Glutamatergic neuron (in vitro differentiated cells): Measurements from ENCODE around the gene ACOXL. TPM values are rescaled to one million over a fixed set of nuclear protein-coding genes. Genes with fewer than 3 reads are reported as not detected.

ENCODE experiments used
- DNase-seq: peaks from one replicate; pipeline ENCODE4 v3.0.0; 2022
- H3K27ac Mint-ChIP-seq: one replicate; pipeline ENCODE4 v1.8.0; 2020; ENCODE audit warnings: mild to moderate bottlenecking, mixed read lengths, inconsistent platforms; ENCODE audit not compliant: unreplicated experiment
- H3K27me3 Mint-ChIP-seq: one replicate; pipeline ENCODE4 v1.8.0; 2020; ENCODE audit warnings: mild to moderate bottlenecking, moderate library complexity, mixed read lengths, inconsistent platforms; ENCODE audit not compliant: unreplicated experiment
- H3K36me3 Mint-ChIP-seq: one replicate; pipeline ENCODE4 v1.8.0; 2020; ENCODE audit warnings: mild to moderate bottlenecking, mixed read lengths, inconsistent platforms; ENCODE audit not compliant: unreplicated experiment
- H3K4me1 Mint-ChIP-seq: one replicate; pipeline ENCODE4 v1.8.0; 2020; ENCODE audit warnings: mild to moderate bottlenecking, low read depth, mixed read lengths, inconsistent platforms; ENCODE audit not compliant: unreplicated experiment
- H3K4me3 Mint-ChIP-seq: one replicate; pipeline ENCODE4 v1.8.0; 2020; ENCODE audit warnings: mild to moderate bottlenecking, mixed read lengths, inconsistent platforms; ENCODE audit not compliant: unreplicated experiment
- H3K9me3 Mint-ChIP-seq: one replicate; pipeline ENCODE4 v1.8.0; 2020; ENCODE audit warnings: mild to moderate bottlenecking, moderate library complexity, mixed read lengths, inconsistent platforms; ENCODE audit not compliant: unreplicated experiment
- total RNA-seq: library from RNA; stranded (reverse); fragmentation: NEBNext Ultra II Directional; extraction: Animal tissue kit (Norgen Biotek cat#: 25700); gene quantifications from one replicate; pipeline ENCODE4 v1.2.1, GENCODE V29; 2021; ENCODE audit not compliant: unreplicated experiment
- TF ChIP-seq, protein P1 (sequence below): fragments of 200-600 bp; sonication (generic); IDR thresholded peaks from one replicate; pipeline ENCODE4 v1.5.0; 2021; ENCODE audit not compliant: partially characterized antibody, unreplicated experiment

The ACOXL gene
- total RNA-seq, 1 donor from 2014 or later, result 1.4 TPM

DNA sequence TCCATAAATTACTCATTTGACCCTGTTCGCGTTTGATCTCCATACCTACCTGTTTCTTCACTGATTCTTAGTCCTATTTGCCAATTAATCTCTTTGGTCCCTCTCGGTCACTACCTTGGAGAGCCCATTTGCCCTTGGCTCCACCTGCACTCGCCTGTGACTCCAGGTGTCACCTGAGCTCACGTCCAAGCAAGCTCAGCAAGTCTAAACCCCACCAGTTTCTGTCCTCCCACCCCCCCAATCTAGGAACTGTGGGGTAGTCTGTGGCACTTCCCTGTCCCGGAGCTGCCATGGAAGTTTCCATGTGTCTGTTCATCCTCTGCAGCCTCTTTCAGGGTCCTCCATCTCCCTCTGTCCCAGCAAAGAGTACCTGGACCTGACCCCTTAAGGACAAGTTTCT, 320.2 kb downstream of the ACOXL start:
- TF ChIP-seq, protein P1, sequence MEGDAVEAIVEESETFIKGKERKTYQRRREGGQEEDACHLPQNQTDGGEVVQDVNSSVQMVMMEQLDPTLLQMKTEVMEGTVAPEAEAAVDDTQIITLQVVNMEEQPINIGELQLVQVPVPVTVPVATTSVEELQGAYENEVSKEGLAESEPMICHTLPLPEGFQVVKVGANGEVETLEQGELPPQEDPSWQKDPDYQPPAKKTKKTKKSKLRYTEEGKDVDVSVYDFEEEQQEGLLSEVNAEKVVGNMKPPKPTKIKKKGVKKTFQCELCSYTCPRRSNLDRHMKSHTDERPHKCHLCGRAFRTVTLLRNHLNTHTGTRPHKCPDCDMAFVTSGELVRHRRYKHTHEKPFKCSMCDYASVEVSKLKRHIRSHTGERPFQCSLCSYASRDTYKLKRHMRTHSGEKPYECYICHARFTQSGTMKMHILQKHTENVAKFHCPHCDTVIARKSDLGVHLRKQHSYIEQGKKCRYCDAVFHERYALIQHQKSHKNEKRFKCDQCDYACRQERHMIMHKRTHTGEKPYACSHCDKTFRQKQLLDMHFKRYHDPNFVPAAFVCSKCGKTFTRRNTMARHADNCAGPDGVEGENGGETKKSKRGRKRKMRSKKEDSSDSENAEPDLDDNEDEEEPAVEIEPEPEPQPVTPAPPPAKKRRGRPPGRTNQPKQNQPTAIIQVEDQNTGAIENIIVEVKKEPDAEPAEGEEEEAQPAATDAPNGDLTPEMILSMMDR, result no peak
- peaks cover 2% of the 10 kb centered on the region for H3K9me3 Mint-ChIP-seq
- H3K4me1 Mint-ChIP-seq, result no peaks in the 10 kb centered on the region
- H3K4me3 Mint-ChIP-seq, result no peak overlapping the region
- no peak for DNase-seq
- no peak overlapping the region for H3K27ac Mint-ChIP-seq
- peaks cover 2% of the 10 kb centered on the region for H3K27me3 Mint-ChIP-seq
- no peaks in the 10 kb centered on the region for H3K36me3 Mint-ChIP-seq

DNA sequence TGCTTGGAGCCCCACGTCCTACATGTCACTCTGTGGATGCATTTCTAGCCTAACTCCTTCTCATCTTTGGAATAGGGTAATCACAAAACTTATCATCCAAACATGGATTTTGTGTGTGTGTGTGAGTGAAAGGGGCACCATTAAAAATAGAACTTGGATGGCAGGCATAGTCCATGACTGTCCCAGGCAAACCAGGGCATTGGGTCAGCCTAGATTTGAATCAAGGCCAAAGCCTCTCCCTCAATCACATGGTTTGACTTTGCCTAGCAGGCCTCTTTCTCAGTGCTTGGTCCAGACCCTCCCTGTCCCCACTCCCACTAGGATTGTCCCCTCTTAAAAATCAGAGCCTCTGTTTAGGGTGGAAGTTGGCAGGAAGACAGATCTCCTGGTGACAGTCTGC, 320.9 kb downstream of the ACOXL start:
- TF ChIP-seq, protein P1, result no peak
- Mint-ChIP-seq H3K9me3 (no peaks in the 10 kb centered on the region), H3K27ac (no peak overlapping the region), H3K27me3 (peaks cover 2% of the 10 kb centered on the region), H3K4me3 (no peak overlapping the region), H3K36me3 (no peaks in the 10 kb centered on the region), H3K4me1 (no peaks in the 10 kb centered on the region)
- no peak for DNase-seq

DNA sequence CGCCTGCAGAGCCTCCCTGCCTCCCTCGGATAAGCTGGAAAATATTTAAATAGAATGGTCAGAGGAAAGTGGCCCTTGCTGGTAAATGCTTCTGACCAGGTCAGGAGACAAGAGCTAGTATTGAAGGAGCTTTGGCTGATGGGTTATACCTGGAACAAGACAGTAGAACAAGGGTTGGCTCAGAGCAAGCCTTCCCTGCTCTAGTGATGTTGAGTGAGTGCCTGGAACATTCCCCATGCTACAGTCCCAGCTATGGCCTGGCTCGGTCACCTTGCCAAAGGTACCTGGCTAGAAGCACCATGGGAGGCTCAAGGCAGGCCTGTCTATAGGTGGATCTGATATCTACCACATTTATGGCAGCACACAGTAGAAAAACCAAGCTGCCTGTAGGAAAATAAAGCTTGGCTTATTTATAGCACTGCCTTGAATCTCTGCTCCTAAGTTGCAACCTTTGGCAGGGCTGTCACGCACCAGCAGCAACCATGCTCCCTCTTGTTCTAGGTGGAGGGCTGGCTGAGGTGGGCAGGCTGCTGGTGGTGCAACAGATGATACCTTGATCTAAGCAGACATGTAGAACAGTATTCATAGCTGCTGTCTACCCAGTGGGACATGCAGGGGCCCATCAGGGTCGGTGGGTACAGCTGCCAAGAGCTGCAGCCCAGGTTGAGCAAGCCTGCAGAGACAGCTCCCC, 321.6 kb downstream of the ACOXL start:
- TF ChIP-seq, protein P1, result no peak
- no peak for DNase-seq
- no peak overlapping the region for H3K27ac Mint-ChIP-seq
- H3K4me3 Mint-ChIP-seq, result no peak overlapping the region
- no peaks in the 10 kb centered on the region for H3K27me3 Mint-ChIP-seq
- H3K9me3 Mint-ChIP-seq, result no peaks in the 10 kb centered on the region
- H3K4me1 Mint-ChIP-seq, result no peaks in the 10 kb centered on the region
- H3K36me3 Mint-ChIP-seq, result no peaks in the 10 kb centered on the region

DNA sequence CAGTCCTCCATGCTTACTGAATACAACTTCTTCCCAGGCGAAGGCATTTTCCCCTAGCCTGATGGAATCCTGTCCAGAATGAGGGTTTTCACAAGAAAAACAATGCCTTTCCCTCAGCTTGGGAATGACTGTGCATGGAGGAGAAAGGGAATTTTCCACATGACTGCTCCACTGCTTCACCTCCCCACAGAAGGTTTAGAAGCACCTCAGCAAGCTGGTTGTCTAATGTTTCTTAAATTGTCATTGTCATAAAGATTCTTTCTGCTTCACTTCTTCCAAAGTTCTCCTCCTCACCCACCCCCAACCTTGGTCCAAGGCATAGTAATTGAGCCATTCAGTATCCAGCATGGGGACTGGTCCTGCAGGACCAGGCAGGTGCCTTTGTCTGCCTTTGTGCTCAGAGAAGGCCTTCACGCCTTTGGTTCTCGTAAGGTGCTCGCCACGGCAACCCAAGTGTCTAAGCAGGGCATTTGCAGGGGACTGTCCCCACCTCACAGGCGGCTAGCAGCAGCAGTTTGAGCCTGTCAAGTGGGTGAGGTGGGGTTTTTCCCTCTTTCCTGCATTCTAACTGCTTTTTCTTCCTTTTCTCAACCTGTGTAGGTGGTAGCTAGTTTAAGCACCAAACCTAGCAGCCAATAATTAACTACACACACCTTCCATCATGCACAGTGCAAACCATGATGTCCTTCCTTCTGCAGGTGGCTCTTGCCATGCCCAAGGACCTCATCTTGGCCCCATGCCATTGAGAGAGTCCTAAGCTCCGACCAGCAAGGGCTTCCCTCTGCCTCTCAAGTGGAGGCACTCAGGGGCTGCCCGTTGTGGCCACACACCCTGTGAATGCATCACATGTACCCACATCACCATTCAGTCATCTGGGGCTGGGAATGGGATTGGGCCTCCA, 322.7 kb downstream of the ACOXL start:
- no peak for DNase-seq
- H3K9me3 Mint-ChIP-seq, result no peaks in the 10 kb centered on the region
- TF ChIP-seq, protein P1, result no peak
- H3K27ac Mint-ChIP-seq, result no peak overlapping the region
- no peaks in the 10 kb centered on the region for H3K36me3 Mint-ChIP-seq
- no peaks in the 10 kb centered on the region for H3K27me3 Mint-ChIP-seq
- H3K4me1 Mint-ChIP-seq, result no peaks in the 10 kb centered on the region
- H3K4me3 Mint-ChIP-seq, result no peak overlapping the region

DNA sequence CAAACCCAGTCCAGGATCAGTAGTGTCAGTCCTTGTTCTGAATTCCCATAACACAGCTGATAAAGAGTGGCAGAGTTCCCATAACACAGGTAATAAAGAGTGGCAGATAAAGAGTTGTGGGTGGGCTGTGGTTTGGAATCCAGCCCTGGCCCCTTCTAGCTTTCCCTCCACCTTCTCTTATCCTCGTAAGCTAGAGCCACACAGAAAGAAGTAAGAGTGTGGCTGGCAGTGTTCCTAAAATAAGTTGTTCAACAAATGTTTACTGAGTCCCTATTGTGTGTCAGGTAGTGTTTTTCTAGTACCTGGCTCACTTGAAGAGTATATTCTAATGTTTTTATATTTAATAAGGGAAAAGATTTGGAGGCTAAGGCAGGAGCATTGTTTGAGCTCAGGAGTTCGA, 323.4 kb downstream of the ACOXL start:
- Mint-ChIP-seq H3K9me3 (no peaks in the 10 kb centered on the region), H3K4me1 (no peaks in the 10 kb centered on the region), H3K4me3 (no peak overlapping the region), H3K36me3 (peaks cover 2% of the 10 kb centered on the region), H3K27ac (no peak overlapping the region), H3K27me3 (no peaks in the 10 kb centered on the region)
- no peak for DNase-seq
- TF ChIP-seq, protein P1, result no peak
